SK-N-SH (cell line): Measurements from ENCODE around the gene TEAD4. TPM values are rescaled to one million over a fixed set of nuclear protein-coding genes. Genes with fewer than 3 reads are reported as not detected.

Experiments
- CTCF ChIA-PET: fragments of 300-600, 350-600 bp; formaldehyde crosslinking; extraction: SDS; loops from one replicate; lab custom pipeline; 2021; lab: Yijun Ruan, JAX
- POLR2A ChIA-PET: fragments of 350-600 bp; sonication (Branson Sonifier 250); formaldehyde crosslinking; extraction: SDS; loops from one replicate; lab custom pipeline; 2020; ENCODE audit warnings: antibody characterized with exemption, inconsistent platforms; lab: Yijun Ruan, JAX
- DNase-seq: peaks from one replicate; pipeline ENCODE4 v3.0.0; 2012
- H2AFZ ChIP-seq: fragments of 200-600 bp; sonication (generic); 2 replicates; pipeline ENCODE4 v1.8.1; 2016; ENCODE audit warnings: antibody characterized with exemption, mild to moderate bottlenecking, low read depth
- H3F3A ChIP-seq: fragments of 200-600 bp; sonication (generic); replicated peaks from 2 replicates; pipeline ENCODE3; 2016; ENCODE audit warnings: antibody characterized with exemption, mild to moderate bottlenecking; ENCODE audit not compliant: insufficient read depth
- H3K27ac ChIP-seq, 2 experiments: fragments of 200-500 bp in 1 of 2; fragments of 200-600 bp in 1 of 2; sonication (Bioruptor generic) in 1 of 2; sonication (generic), shearing (Covaris generic) in 1 of 2; 2 replicates each; pipeline versions ENCODE4 v1.5.1 to v1.6.1; 2014 to 2016; ENCODE audit warnings: low read depth in 2 of 2, inconsistent platforms in 1 of 2, low read length in 1 of 2, mild to moderate bottlenecking in 1 of 2, mixed read lengths in 1 of 2
- H3K27me3 ChIP-seq: fragments of 200-600 bp; sonication (generic), shearing (Covaris generic); 2 replicates; pipeline ENCODE4 v1.6.1; 2016; ENCODE audit warnings: mixed run types; ENCODE audit not compliant: insufficient read depth
- H3K36me3 ChIP-seq, 2 experiments: fragments of 200-500 bp in 1 of 2; fragments of 200-600 bp in 1 of 2; sonication (Bioruptor generic) in 1 of 2; sonication (generic) in 1 of 2; replicated peaks in 1 of 2; 2 replicates each; pipeline versions ENCODE3 to v1.5.1; 2014 to 2016; ENCODE audit warnings: low read length in 1 of 2, mild to moderate bottlenecking in 1 of 2; ENCODE audit not compliant: insufficient read depth in 2 of 2, control insufficient read depth in 1 of 2
- H3K4me1 ChIP-seq, 2 experiments: fragments of 200-500 bp in 1 of 2; fragments of 200-600 bp in 1 of 2; sonication (Bioruptor generic) in 1 of 2; sonication (generic), shearing (Covaris generic) in 1 of 2; 2 replicates each; pipeline versions ENCODE4 v1.5.1 to v1.6.1; 2014 to 2016; ENCODE audit warnings: low read depth in 1 of 2, low read length in 1 of 2, mixed run types in 1 of 2; ENCODE audit not compliant: insufficient read depth in 2 of 2, control insufficient read depth in 1 of 2
- H3K4me2 ChIP-seq: fragments of 200-600 bp; sonication (generic), shearing (Covaris generic); 2 replicates; pipeline ENCODE4 v1.6.1; 2017; ENCODE audit warnings: mixed run types
- H3K4me3 ChIP-seq, 2 experiments: fragments of 200-500 bp in 1 of 2; fragments of 200-600 bp in 1 of 2; sonication (Bioruptor generic) in 1 of 2; sonication (generic), shearing (Covaris generic) in 1 of 2; 2 replicates each; pipeline versions ENCODE4 v1.5.1 to v1.8.1; 2014 to 2016; ENCODE audit warnings: low read depth in 2 of 2, inconsistent platforms in 1 of 2, low read length in 1 of 2, mild to moderate bottlenecking in 1 of 2, mixed read lengths in 1 of 2, moderate library complexity in 1 of 2
- H3K79me2 ChIP-seq: fragments of 200-600 bp; sonication (generic); 2 replicates; pipeline ENCODE4 v1.8.1; 2017; ENCODE audit warnings: mild to moderate bottlenecking; ENCODE audit not compliant: insufficient read depth
- H3K9ac ChIP-seq: fragments of 200-600 bp; sonication (generic); 2 replicates; pipeline ENCODE4 v1.6.1; 2017; ENCODE audit warnings: mixed run types
- H3K9me2 ChIP-seq: fragments of 200-600 bp; sonication (generic); 2 replicates; pipeline ENCODE4 v1.6.1; 2017; ENCODE audit warnings: mixed run types
- H3K9me3 ChIP-seq: fragments of 200-600 bp; sonication (generic); 2 replicates; pipeline ENCODE4 v1.6.1; 2017; ENCODE audit warnings: mixed run types, mild to moderate bottlenecking, moderate library complexity
- H4K20me1 ChIP-seq: fragments of 200-600 bp; sonication (generic); 2 replicates; pipeline ENCODE4 v1.6.1; 2017; ENCODE audit warnings: mild to moderate bottlenecking, mixed run types; ENCODE audit not compliant: insufficient read depth
- EZH2phosphoT487 ChIP-seq: fragments of 200-600 bp; sonication (generic); IDR thresholded peaks from 2 replicates; pipeline ENCODE4 v1.6.1; 2017; ENCODE audit warnings: low read depth, mixed run types, mild to moderate bottlenecking, antibody characterized with exemption, moderate library complexity, borderline replicate concordance
- FOXM1 ChIP-seq: IDR thresholded peaks from 2 replicates; pipeline ENCODE4 v1.4.0; 2012; ENCODE audit warnings: low read depth, mild to moderate bottlenecking
- GABPA ChIP-seq: IDR thresholded peaks from 2 replicates; pipeline ENCODE4 v1.4.0; 2012; ENCODE audit warnings: low read depth, mild to moderate bottlenecking
- MXI1 ChIP-seq: IDR thresholded peaks from 2 replicates; pipeline ENCODE4 v1.6.1; 2012; ENCODE audit warnings: mild to moderate bottlenecking, low read depth, low read length, improper control_type of control experiment
- NRF1 ChIP-seq: IDR thresholded peaks from 2 replicates; pipeline ENCODE4 v1.6.1; 2012; ENCODE audit warnings: low read depth, mild to moderate bottlenecking, low read length
- POLR2AphosphoS5 ChIP-seq: IDR thresholded peaks from 2 replicates; pipeline ENCODE4 v1.6.1; 2012; ENCODE audit warnings: low read depth, low read length
- RAD21 ChIP-seq: IDR thresholded peaks from 2 replicates; pipeline ENCODE4 v1.6.1; 2012; ENCODE audit warnings: mild to moderate bottlenecking, low read length
- RFX5 ChIP-seq: IDR thresholded peaks from 2 replicates; pipeline ENCODE4 v1.6.1; 2012; ENCODE audit warnings: mild to moderate bottlenecking, improper control_type of control experiment, low read length
- RXRA ChIP-seq: IDR thresholded peaks from 2 replicates; pipeline ENCODE4 v1.4.0; 2012; ENCODE audit warnings: low read depth, mild to moderate bottlenecking, borderline replicate concordance
- SMC3 ChIP-seq: IDR thresholded peaks from 2 replicates; pipeline ENCODE4 v1.6.1; 2012; ENCODE audit warnings: low read depth, low read length, improper control_type of control experiment
- TCF12 ChIP-seq: IDR thresholded peaks from 2 replicates; pipeline ENCODE4 v1.4.0; 2012
- TEAD4 ChIP-seq: IDR thresholded peaks from 2 replicates; pipeline ENCODE4 v1.4.0; 2012; ENCODE audit warnings: mild to moderate bottlenecking, borderline replicate concordance; ENCODE audit not compliant: insufficient read depth
- WGBS: methylation state at CpG from one replicate; pipeline ENCODE4 v1.1.6; 2017; ENCODE audit warnings: low lambda C conversion rate; 5-methylcytosine and 5-hydroxymethylcytosine counted together
- polyA plus RNA-seq, 3 experiments: library from polyadenylated mRNA; depleted of rRNA; stranded (reverse); fragments of >200 nt; gene quantifications; 2 replicates each; pipeline ENCODE4 v1.2.3, GENCODE V29; 2012
- TF ChIP-seq, protein P1 (sequence below): fragments of 200-600 bp; sonication (generic); IDR thresholded peaks from 2 replicates; pipeline ENCODE4 v1.6.1; 2017; ENCODE audit warnings: antibody characterized with exemption, mild to moderate bottlenecking, moderate library complexity

The TEAD4 gene
- polyA plus RNA-seq, 1 of the 3 experiments (the other 2 are of a cell fraction) = 27.1 TPM

DNA sequence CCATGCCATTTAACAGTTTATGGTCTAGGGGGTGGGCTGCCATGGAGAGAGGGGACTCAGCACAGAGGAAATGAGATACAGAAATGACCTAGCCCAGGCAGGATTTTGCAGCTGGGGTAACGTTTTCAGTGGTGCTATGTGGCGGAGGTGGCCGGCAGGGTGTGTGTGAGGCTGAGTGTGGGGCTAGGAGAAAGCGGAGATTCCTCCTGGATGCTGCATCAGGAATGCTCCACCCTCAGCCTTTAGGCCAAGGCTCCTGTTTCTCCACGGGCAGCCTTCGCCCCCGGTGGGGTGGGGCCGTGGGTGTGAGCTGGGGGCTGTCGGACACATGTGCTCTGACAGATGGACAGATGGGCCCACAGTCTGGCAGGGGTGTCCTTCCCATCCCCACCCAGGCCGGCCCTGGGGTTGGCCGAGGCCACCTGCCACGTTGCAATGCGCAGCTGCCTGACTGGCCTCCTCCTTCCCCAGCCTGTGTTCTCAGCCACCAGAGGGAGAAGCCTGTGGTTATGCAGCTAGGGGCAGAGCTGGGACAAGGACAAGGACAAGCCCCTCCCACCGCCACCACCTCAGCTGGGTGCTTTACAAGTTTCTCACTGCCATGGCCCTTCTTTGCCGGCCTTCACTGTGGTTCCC lies 44.3 kb downstream of the TEAD4 start:
- CTCF ChIA-PET = interaction anchor here (0.9 to 3.5 kb wide), 5 partner anchors 16 to 149 kb away, joined by 3 to 19 read pairs (median 5); no protein-coding TSS in a partner anchor
- Histone ChIP-seq H3K36me3 (no peaks in the 10 kb centered on the region), H3K9me3 (no peaks in the 10 kb centered on the region), H3K9ac (no peak overlapping the region), H3K79me2 (no peaks in the 10 kb centered on the region), H3K4me1 (peaks cover 3 to 20% of the 10 kb centered on the region in 2 experiments; a peak in 2 of 4 replicates), H3K4me3 (no peak overlapping the region), H3K9me2 (no peaks in the 10 kb centered on the region), H4K20me1 (no peaks in the 10 kb centered on the region; the same call in 1 of the 2 replicates), H3F3A (no peaks in the 10 kb centered on the region), H2AFZ (no peak overlapping the region), H3K27me3 (no peaks in the 10 kb centered on the region), H3K27ac (no peak overlapping the region), H3K4me2 (no peak overlapping the region)
- DNase-seq = no peak
- no peak for TF ChIP-seq GABPA
- POLR2A ChIA-PET = no interaction called here
- 93% methylated on average over 12 of the region's 15 CpGs for WGBS

DNA sequence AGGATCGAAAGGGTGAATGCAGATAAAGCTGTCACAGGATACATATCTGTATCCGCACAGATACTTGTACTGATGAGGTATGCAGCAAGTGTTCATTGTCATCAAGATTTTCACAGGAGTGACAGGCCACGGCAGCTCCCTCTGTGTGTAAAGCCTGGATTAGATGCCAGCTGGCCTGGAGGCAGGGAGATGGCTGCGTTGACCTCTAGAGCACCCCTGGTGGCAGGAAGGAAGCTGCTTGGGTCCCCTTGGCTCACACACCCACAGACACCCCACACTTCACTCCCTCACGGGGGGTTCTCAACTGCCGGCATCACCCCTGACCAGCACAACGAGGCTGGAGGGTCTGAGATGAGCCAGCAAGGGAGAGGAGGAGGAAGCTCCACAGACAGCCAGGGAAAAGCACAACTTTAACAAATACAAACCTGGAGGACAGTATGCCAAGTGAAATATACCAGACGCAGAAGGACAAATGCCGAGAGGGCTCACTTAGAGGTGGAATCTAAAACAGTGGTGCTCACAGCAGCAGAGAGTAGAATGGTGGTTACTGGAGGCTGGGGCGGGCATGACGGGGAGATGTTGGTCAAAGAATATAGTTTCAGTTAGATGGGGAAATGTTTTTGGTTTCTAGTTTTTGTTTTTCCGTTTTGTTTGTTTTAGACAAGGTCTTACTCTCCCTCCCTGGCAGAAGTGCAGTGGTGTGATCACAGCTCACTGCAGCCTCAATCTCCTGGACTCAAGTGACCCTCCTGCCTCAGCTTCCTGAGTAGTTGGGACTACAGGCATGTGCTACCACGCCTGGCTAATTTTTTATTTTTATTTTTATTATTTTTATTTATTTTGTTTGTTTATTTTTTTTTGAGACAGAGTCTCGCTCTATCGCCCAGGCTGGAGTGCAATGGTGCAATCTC lies 45.7 kb downstream of the TEAD4 start:
- no peaks in the 10 kb centered on the region for H3K9me3 ChIP-seq
- peak; percentile 85 for DNase-seq
- H3K36me3 ChIP-seq = no peaks in the 10 kb centered on the region
- no peaks in the 10 kb centered on the region for H3K27me3 ChIP-seq
- no peaks in the 10 kb centered on the region for H3K9me2 ChIP-seq
- H3K4me3 ChIP-seq = no peak overlapping the region
- H3K4me2 ChIP-seq = no peak overlapping the region
- no peak overlapping the region for H2AFZ ChIP-seq
- CTCF ChIA-PET = interaction anchor here (0.6 to 3.5 kb wide), 20 partner anchors 8 to 187 kb away, joined by 3 to 19 read pairs (median 4); partner anchors contain the start of genes FOXM1, RHNO1 and TULP3
- POLR2A ChIA-PET = interaction anchor here (1.0 kb wide), 1 partner anchor 114 kb away, joined by 3 read pairs; the partner anchor contains the start of gene TULP3
- 78% methylated on average over 14 of the region's 15 CpGs for WGBS
- H3K4me1 ChIP-seq = peaks cover 0 to 20% of the 10 kb centered on the region in 2 experiments; a peak in 1 of 4 replicates
- TF ChIP-seq FOXM1 (no peak), TCF12 (no peak), EZH2phosphoT487 (no peak), POLR2AphosphoS5 (no peak), RFX5 (no peak), MXI1 (peak; percentile 58; the same call in 1 of the 2 replicates), NRF1 (no peak), SMC3 (0 out of 2 replicates have a peak, but pooled peaks have one; percentile 10), TEAD4 (no peak), RXRA (no peak), RAD21 (peak; percentile 33; the same call in 1 of the 2 replicates)
- TF ChIP-seq, protein P1, sequence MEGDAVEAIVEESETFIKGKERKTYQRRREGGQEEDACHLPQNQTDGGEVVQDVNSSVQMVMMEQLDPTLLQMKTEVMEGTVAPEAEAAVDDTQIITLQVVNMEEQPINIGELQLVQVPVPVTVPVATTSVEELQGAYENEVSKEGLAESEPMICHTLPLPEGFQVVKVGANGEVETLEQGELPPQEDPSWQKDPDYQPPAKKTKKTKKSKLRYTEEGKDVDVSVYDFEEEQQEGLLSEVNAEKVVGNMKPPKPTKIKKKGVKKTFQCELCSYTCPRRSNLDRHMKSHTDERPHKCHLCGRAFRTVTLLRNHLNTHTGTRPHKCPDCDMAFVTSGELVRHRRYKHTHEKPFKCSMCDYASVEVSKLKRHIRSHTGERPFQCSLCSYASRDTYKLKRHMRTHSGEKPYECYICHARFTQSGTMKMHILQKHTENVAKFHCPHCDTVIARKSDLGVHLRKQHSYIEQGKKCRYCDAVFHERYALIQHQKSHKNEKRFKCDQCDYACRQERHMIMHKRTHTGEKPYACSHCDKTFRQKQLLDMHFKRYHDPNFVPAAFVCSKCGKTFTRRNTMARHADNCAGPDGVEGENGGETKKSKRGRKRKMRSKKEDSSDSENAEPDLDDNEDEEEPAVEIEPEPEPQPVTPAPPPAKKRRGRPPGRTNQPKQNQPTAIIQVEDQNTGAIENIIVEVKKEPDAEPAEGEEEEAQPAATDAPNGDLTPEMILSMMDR = peak; percentile 50
- H4K20me1 ChIP-seq = no peaks in the 10 kb centered on the region; the same call in 1 of the 2 replicates
- H3K27ac ChIP-seq = peak overlapping the region in 1 of 2 experiments; percentile 48; a peak in 2 of 4 replicates
- no peaks in the 10 kb centered on the region for H3F3A ChIP-seq
- no peaks in the 10 kb centered on the region for H3K79me2 ChIP-seq
- H3K9ac ChIP-seq = no peak overlapping the region
